Mammary epithelial cell (primary cell): ENCODE data around the gene RHNO1.

Experiments
- CTCF ChIP-seq, 2 donors: IDR thresholded peaks in 1 of 2; conservative IDR thresholded peaks in 1 of 2; 2 replicates each; pipeline ENCODE4 v1.5.1; 2011 to 2012; ENCODE audit warnings: inconsistent platforms in 2 of 2, low read length in 2 of 2, mild to moderate bottlenecking in 2 of 2, control low read depth in 1 of 2, low read depth in 1 of 2; ENCODE audit not compliant: insufficient read depth in 1 of 2; ENCODE audit errors: extremely low read depth in 1 of 2
- EZH2 ChIP-seq: IDR thresholded peaks from 2 replicates; pipeline ENCODE4 v1.6.1; 2012; ENCODE audit warnings: low read length, inconsistent platforms, borderline replicate concordance

GRCh38 chr12:2832550-2833127, 44.4 kb upstream of the RHNO1 start:
- no peak for TF ChIP-seq CTCF (conservative IDR thresholded peaks at IDR 0.05 in 1 of 2, IDR thresholded peaks at IDR 0.05 in 1 of 2; ENCODE audit: extremely low read depth in 1 of 2, insufficient read depth in 1 of 2, low read depth in 1 of 2, low read length in 2 of 2)
- TF ChIP-seq EZH2: no peak
